ENCODE data around the gene MECR.
A peak's percentile ranks its signal among the peaks of the same experiment; 100 is the strongest.

Gene MECR

GRCh38 chr1:29186707-29187106 lies 44.0 kb downstream of the MECR start:
- no peak overlapping the region for H2AFZ ChIP-seq (ENCODE audit: insufficient read depth, low read length, poor library complexity)
- DNase-seq = no peak
- no peak overlapping the region for H3K4me3 ChIP-seq (ENCODE audit: low read depth, low read length)
- no peaks in the 10 kb centered on the region for H3K9me3 ChIP-seq (ENCODE audit: insufficient read depth, low read depth, low read length)
- no peak overlapping the region for H2AK5ac ChIP-seq (ENCODE audit: low read length)
- no peak overlapping the region for H3K4me2 ChIP-seq (ENCODE audit: low read length)
- peak overlapping the region; percentile 32 for H2BK120ac ChIP-seq (ENCODE audit: insufficient read depth, low read length, poor library complexity)
- H3K79me1 ChIP-seq (ENCODE audit: low read length) = peaks cover 8% of the 10 kb centered on the region
- H3K14ac ChIP-seq (ENCODE audit: low read length) = no peak overlapping the region
- H3K27ac ChIP-seq (ENCODE audit: low read depth, low read length) = peak overlapping the region; percentile 33
- peak overlapping the region; percentile 20 for H3K18ac ChIP-seq (ENCODE audit: low read length)
- no peaks in the 10 kb centered on the region for H3K36me3 ChIP-seq (ENCODE audit: control insufficient read depth in 1 of 2, insufficient read depth in 2 of 2, low read length in 2 of 2)
- no CpG with 5 or more reads among the region's 1 CpG for WGBS (ENCODE audit: extremely low coverage, insufficient coverage, insufficient read length)
- no peak overlapping the region for H3K9ac ChIP-seq (ENCODE audit: low read length)
- no peaks in the 10 kb centered on the region for H3K79me2 ChIP-seq (ENCODE audit: control insufficient read depth, insufficient read depth, low read length, poor library complexity)
- H3K27me3 ChIP-seq (ENCODE audit: insufficient read depth, low read length) = no peaks in the 10 kb centered on the region
- H4K8ac ChIP-seq (ENCODE audit: low read depth, low read length) = no peak overlapping the region
- peaks cover 4 to 14% of the 10 kb centered on the region in 2 experiments for H3K4me1 ChIP-seq (ENCODE audit: control insufficient read depth in 1 of 2, insufficient read depth in 2 of 2, low read length in 2 of 2)
- no peak overlapping the region for H4K91ac ChIP-seq (ENCODE audit: low read depth, low read length)
- no peak overlapping the region for H3K23ac ChIP-seq (ENCODE audit: low read length)
- H3K4ac ChIP-seq (ENCODE audit: low read depth, low read length) = no peak overlapping the region
- H4K12ac ChIP-seq (ENCODE audit: low read depth, low read length) = no peak overlapping the region
- H2BK12ac ChIP-seq (ENCODE audit: low read length) = peak overlapping the region; percentile 59
- H2BK5ac ChIP-seq (ENCODE audit: low read depth, low read length, poor library complexity) = peak overlapping the region; percentile 53

GRCh38 chr1:29186252-29186651 lies 44.5 kb downstream of the MECR start:
- no peak overlapping the region for H3K4me2 ChIP-seq (ENCODE audit: low read length)
- peak; percentile 50 to 57 for DNase-seq
- H3K18ac ChIP-seq (ENCODE audit: low read length) = no peak overlapping the region
- no peak overlapping the region for H3K14ac ChIP-seq (ENCODE audit: low read length)
- H3K79me2 ChIP-seq (ENCODE audit: control insufficient read depth, insufficient read depth, low read length, poor library complexity) = peaks cover 4% of the 10 kb centered on the region
- H3K9me3 ChIP-seq (ENCODE audit: insufficient read depth, low read depth, low read length) = no peaks in the 10 kb centered on the region
- H4K91ac ChIP-seq (ENCODE audit: low read depth, low read length) = peak overlapping the region; percentile 42
- peak overlapping the region; percentile 53 for H2BK5ac ChIP-seq (ENCODE audit: low read depth, low read length, poor library complexity)
- no peak overlapping the region for H3K4me3 ChIP-seq (ENCODE audit: low read depth, low read length)
- H2BK120ac ChIP-seq (ENCODE audit: insufficient read depth, low read length, poor library complexity) = no peak overlapping the region
- H3K23ac ChIP-seq (ENCODE audit: low read length) = no peak overlapping the region
- H2BK12ac ChIP-seq (ENCODE audit: low read length) = no peak overlapping the region
- H3K27ac ChIP-seq (ENCODE audit: low read depth, low read length) = peak overlapping the region; percentile 33
- no peaks in the 10 kb centered on the region for H3K27me3 ChIP-seq (ENCODE audit: insufficient read depth, low read length)
- no peak overlapping the region for H2AFZ ChIP-seq (ENCODE audit: insufficient read depth, low read length, poor library complexity)
- no peak overlapping the region for H4K12ac ChIP-seq (ENCODE audit: low read depth, low read length)
- no CpG with 5 or more reads among the region's 3 CpGs for WGBS (ENCODE audit: extremely low coverage, insufficient coverage, insufficient read length)
- no peak overlapping the region for H4K8ac ChIP-seq (ENCODE audit: low read depth, low read length)
- peaks cover 4 to 13% of the 10 kb centered on the region in 2 experiments for H3K4me1 ChIP-seq (ENCODE audit: control insufficient read depth in 1 of 2, insufficient read depth in 2 of 2, low read length in 2 of 2)
- no peak overlapping the region for H3K9ac ChIP-seq (ENCODE audit: low read length)
- H3K4ac ChIP-seq (ENCODE audit: low read depth, low read length) = no peak overlapping the region
- H3K79me1 ChIP-seq (ENCODE audit: low read length) = peaks cover 13% of the 10 kb centered on the region
- no peak overlapping the region for H2AK5ac ChIP-seq (ENCODE audit: low read length)
- no peaks in the 10 kb centered on the region for H3K36me3 ChIP-seq (ENCODE audit: control insufficient read depth in 1 of 2, insufficient read depth in 2 of 2, low read length in 2 of 2)

- Histone ChIP-seq H3K27ac (ENCODE audit: low read depth, low read length) (no peak overlapping the region), H3K9me3 (ENCODE audit: insufficient read depth, low read depth, low read length) (no peaks in the 10 kb centered on the region)
- WGBS (ENCODE audit: extremely low coverage, insufficient coverage, insufficient read length) = no CpG with 5 or more reads among the region's 1 CpG
Observed at GRCh38 chr1:29183287-29183686, 47.4 kb downstream of the MECR start.

GRCh38 chr1:29181413-29182225 lies 49.1 kb downstream of the MECR start, which contains the start of gene SRSF4:
Gene SRSF4, minus strand, starts transcription at chr1:29181900. Its CDS starts 148 bp downstream, at chr1:29181752.
- peaks cover 2 to 9% of the 10 kb centered on the region in 2 experiments for H3K36me3 ChIP-seq (ENCODE audit: control insufficient read depth in 1 of 2, insufficient read depth in 2 of 2, low read length in 2 of 2)
- H2AK5ac ChIP-seq (ENCODE audit: low read length) = peak within 1 kb of the TSS; percentile 99
- H3K14ac ChIP-seq (ENCODE audit: low read length) = peak within 1 kb of the TSS; percentile 100
- H4K8ac ChIP-seq (ENCODE audit: low read depth, low read length) = peak within 1 kb of the TSS; percentile 100
- peak within 1 kb of the TSS; percentile 67 for H2BK12ac ChIP-seq (ENCODE audit: low read length)
- H3K18ac ChIP-seq (ENCODE audit: low read length) = peak within 1 kb of the TSS; percentile 100
- H3K79me1 ChIP-seq (ENCODE audit: low read length) = peaks cover 18% of the 10 kb centered on the region
- peaks cover 22% of the 10 kb centered on the region for H3K79me2 ChIP-seq (ENCODE audit: control insufficient read depth, insufficient read depth, low read length, poor library complexity)
- H3K23ac ChIP-seq (ENCODE audit: low read length) = no peak within 1 kb of the TSS
- peak within 1 kb of the TSS; percentile 99 for H2BK5ac ChIP-seq (ENCODE audit: low read depth, low read length, poor library complexity)
- no peaks in the 10 kb centered on the region for H3K9me3 ChIP-seq (ENCODE audit: insufficient read depth, low read depth, low read length)
- peak within 1 kb of the TSS; percentile 99 for H3K4ac ChIP-seq (ENCODE audit: low read depth, low read length)
- H2BK120ac ChIP-seq (ENCODE audit: insufficient read depth, low read length, poor library complexity) = peak within 1 kb of the TSS; percentile 99
- no peaks in the 10 kb centered on the region for H3K27me3 ChIP-seq (ENCODE audit: insufficient read depth, low read length)
- H3K4me3 ChIP-seq (ENCODE audit: low read depth, low read length) = peak within 1 kb of the TSS; percentile 93
- peak; percentile 99 for DNase-seq
- peak within 1 kb of the TSS; percentile 99 for H2AFZ ChIP-seq (ENCODE audit: insufficient read depth, low read length, poor library complexity)
- peak within 1 kb of the TSS; percentile 98 for H4K12ac ChIP-seq (ENCODE audit: low read depth, low read length)
- peaks cover 7 to 9% of the 10 kb centered on the region in 2 experiments for H3K4me1 ChIP-seq (ENCODE audit: control insufficient read depth in 1 of 2, insufficient read depth in 2 of 2, low read length in 2 of 2)
- H4K91ac ChIP-seq (ENCODE audit: low read depth, low read length) = peak within 1 kb of the TSS; percentile 100
- peak within 1 kb of the TSS; percentile 98 for H3K27ac ChIP-seq (ENCODE audit: low read depth, low read length)
- no CpG with 5 or more reads among the region's 100 CpGs for WGBS (ENCODE audit: extremely low coverage, insufficient coverage, insufficient read length)
- peak within 1 kb of the TSS; percentile 91 for H3K4me2 ChIP-seq (ENCODE audit: low read length)
- H3K9ac ChIP-seq (ENCODE audit: low read length) = peak within 1 kb of the TSS; percentile 100

More at GRCh38 chr1:29183287-29183686, 47.4 kb downstream of the MECR start:
- Histone ChIP-seq H3K4ac (ENCODE audit: low read depth, low read length) (no peak overlapping the region), H3K4me1 (ENCODE audit: control insufficient read depth in 1 of 2, insufficient read depth in 2 of 2, low read length in 2 of 2) (peaks cover 4 to 12% of the 10 kb centered on the region in 2 experiments), H2BK5ac (ENCODE audit: low read depth, low read length, poor library complexity) (no peak overlapping the region), H3K36me3 (ENCODE audit: control insufficient read depth in 1 of 2, insufficient read depth in 2 of 2, low read length in 2 of 2) (peaks cover 2 to 6% of the 10 kb centered on the region in 2 experiments), H3K23ac (ENCODE audit: low read length) (no peak overlapping the region), H2BK120ac (ENCODE audit: insufficient read depth, low read length, poor library complexity) (no peak overlapping the region), H3K27me3 (ENCODE audit: insufficient read depth, low read length) (no peaks in the 10 kb centered on the region), H4K8ac (ENCODE audit: low read depth, low read length) (no peak overlapping the region), H3K4me2 (ENCODE audit: low read length) (no peak overlapping the region), H3K9ac (ENCODE audit: low read length) (no peak overlapping the region), H2AK5ac (ENCODE audit: low read length) (no peak overlapping the region), H2AFZ (ENCODE audit: insufficient read depth, low read length, poor library complexity) (no peak overlapping the region), H4K12ac (ENCODE audit: low read depth, low read length) (no peak overlapping the region), H3K79me1 (ENCODE audit: low read length) (peaks cover 18% of the 10 kb centered on the region), H3K79me2 (ENCODE audit: control insufficient read depth, insufficient read depth, low read length, poor library complexity) (peaks cover 17% of the 10 kb centered on the region), H3K18ac (ENCODE audit: low read length) (no peak overlapping the region), H3K4me3 (ENCODE audit: low read depth, low read length) (no peak overlapping the region), H3K14ac (ENCODE audit: low read length) (no peak overlapping the region), H2BK12ac (ENCODE audit: low read length) (no peak overlapping the region), H4K91ac (ENCODE audit: low read depth, low read length) (no peak overlapping the region)
- DNase-seq = no peak

Measured in trophoblast cell (in vitro differentiated cells and primary cell).